ENCODE results near the gene HECA. TPM values are rescaled to one million over a fixed set of nuclear protein-coding genes. Genes with fewer than 3 reads are reported as not detected.

HECA gene
- total RNA-seq, 1 donor from 2014 or later, result 53.1 TPM

DNA sequence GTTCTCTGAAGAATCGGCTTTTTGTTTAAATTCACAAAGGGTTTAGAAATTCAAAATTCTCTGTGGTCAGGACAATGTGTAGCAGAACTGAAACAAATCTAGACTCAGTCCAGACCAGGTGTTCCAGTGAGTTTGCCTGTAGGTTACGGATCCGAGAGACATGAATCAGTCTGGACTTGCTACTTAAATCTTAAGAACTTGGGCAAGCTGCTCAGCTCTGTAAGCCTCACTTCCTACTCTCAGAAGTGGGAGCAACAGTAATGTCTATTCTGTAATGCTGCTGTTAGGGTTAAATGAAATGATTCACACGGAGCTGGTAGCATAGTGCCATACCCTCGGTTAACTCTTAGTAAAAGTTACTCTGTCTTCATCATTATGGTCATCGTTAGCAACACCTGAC lies 37.7 kb downstream of the HECA start:
- H3K27me3 ChIP-seq (ENCODE audit: low read depth), result no peaks in the 10 kb centered on the region
- TF ChIP-seq CTCF (IDR thresholded peaks at IDR 0.05), result no peak
- no peak for ATAC-seq
- peaks cover 12% of the 10 kb centered on the region for H3K4me1 ChIP-seq
- H3K36me3 ChIP-seq, result peaks cover 58% of the 10 kb centered on the region
- intact Hi-C loops (cut with DNase I), result no loop called here
- no peaks in the 10 kb centered on the region for H3K9me3 ChIP-seq
- no peak for DNase-seq
- no peak overlapping the region for H3K27ac ChIP-seq
- no peak overlapping the region for H3K4me3 ChIP-seq

GRCh38 chr6:139173172-139173571 lies 38.3 kb downstream of the HECA start:
- no peak for DNase-seq
- TF ChIP-seq CTCF (IDR thresholded peaks at IDR 0.05), result no peak
- peaks cover 58% of the 10 kb centered on the region for H3K36me3 ChIP-seq
- H3K27ac ChIP-seq, result no peak overlapping the region
- no peaks in the 10 kb centered on the region for H3K9me3 ChIP-seq
- H3K27me3 ChIP-seq (ENCODE audit: low read depth), result no peaks in the 10 kb centered on the region
- intact Hi-C loops (cut with DNase I), result no loop called here
- no peak overlapping the region for H3K4me3 ChIP-seq
- ATAC-seq, result no peak
- H3K4me1 ChIP-seq, result peaks cover 12% of the 10 kb centered on the region

DNA sequence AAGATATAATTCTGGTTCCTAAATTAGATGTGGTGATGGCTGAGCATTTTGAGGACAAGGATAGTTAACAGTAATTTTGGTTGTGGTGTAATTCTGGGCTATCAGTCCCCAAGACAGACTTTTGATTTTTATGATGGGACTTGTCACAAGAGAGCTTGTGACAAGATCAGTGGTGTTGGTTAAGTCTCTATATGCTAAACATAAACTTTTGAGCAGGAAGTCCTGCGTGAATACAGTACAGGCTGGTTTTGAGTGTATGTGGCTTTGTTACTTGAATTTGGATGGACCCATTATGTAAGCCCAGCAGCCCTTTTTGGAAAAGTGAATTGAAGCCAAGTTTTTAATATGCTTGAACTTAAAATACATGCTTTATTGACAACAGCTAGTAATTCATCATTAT lies 38.9 kb downstream of the HECA start:
- Histone ChIP-seq H3K4me1 (peaks cover 12% of the 10 kb centered on the region), H3K36me3 (peaks cover 59% of the 10 kb centered on the region), H3K9me3 (no peaks in the 10 kb centered on the region), H3K27ac (no peak overlapping the region), H3K4me3 (no peak overlapping the region), H3K27me3 (ENCODE audit: low read depth) (no peaks in the 10 kb centered on the region)
- DNase-seq (no peak), ATAC-seq (no peak)
- intact Hi-C loops (cut with DNase I), result no loop called here
- TF ChIP-seq CTCF (IDR thresholded peaks at IDR 0.05), result no peak

- peaks cover 67% of the 10 kb centered on the region for H3K36me3 ChIP-seq
Observed at GRCh38 chr6:139174961-139175360, 40.1 kb downstream of the HECA start.

GRCh38 chr6:139175389-139175948 lies 40.6 kb downstream of the HECA start:
- Histone ChIP-seq H3K4me3 (no peak overlapping the region), H3K27me3 (ENCODE audit: low read depth) (no peaks in the 10 kb centered on the region), H3K9me3 (no peaks in the 10 kb centered on the region), H3K27ac (no peak overlapping the region), H3K4me1 (peaks cover 12% of the 10 kb centered on the region), H3K36me3 (peaks cover 71% of the 10 kb centered on the region)
- TF ChIP-seq CTCF (IDR thresholded peaks at IDR 0.05), result no peak
- DNase-seq, result no peak
- intact Hi-C loops (cut with DNase I), result no loop called here
- no peak for ATAC-seq

More at GRCh38 chr6:139174961-139175360, 40.1 kb downstream of the HECA start:
- ATAC-seq (no peak), DNase-seq (no peak)
- intact Hi-C loops (cut with DNase I), result no loop called here
- no peak overlapping the region for H3K4me3 ChIP-seq
- H3K9me3 ChIP-seq, result no peaks in the 10 kb centered on the region
- peaks cover 12% of the 10 kb centered on the region for H3K4me1 ChIP-seq
- H3K27ac ChIP-seq, result no peak overlapping the region
- no peak for TF ChIP-seq CTCF (IDR thresholded peaks at IDR 0.05)
- no peaks in the 10 kb centered on the region for H3K27me3 ChIP-seq (ENCODE audit: low read depth)

Data from lower lobe of right lung (tissue), 2 donors.